ENCODE data around the gene NR2C2.
"Not testable (repeated sequence)": the region's sequence is repeated elsewhere in the genome, so short reads cannot be mapped to it uniquely, and the experiment has no call there.

The NR2C2 gene

GRCh38 chr3:14947100-14947885, at the start of gene NR2C2:
Gene NR2C2 (plus strand): TSS chr3:14947583. CDS start chr3:15003915, 56,332 bp downstream.
- peak; percentile 89 for DNase-seq

- no peak for DNase-seq
Measured at GRCh38 chr3:14898929-14899328, 48.5 kb upstream of the NR2C2 start.

- no peak for DNase-seq
Measured at GRCh38 chr3:14899993-14900618, 47.3 kb upstream of the NR2C2 start.

- no peak for DNase-seq
Measured at GRCh38 chr3:14900881-14901873, 46.2 kb upstream of the NR2C2 start.

GRCh38 chr3:14902719-14903118, 44.7 kb upstream of the NR2C2 start:
- no peak for DNase-seq

- DNase-seq: not testable (repeated sequence)
Measured at GRCh38 chr3:14903501-14903900, 43.9 kb upstream of the NR2C2 start.

- no peak for DNase-seq
Measured at GRCh38 chr3:14905055-14905657, 42.2 kb upstream of the NR2C2 start.

- no peak for DNase-seq
Measured at GRCh38 chr3:14906355-14906971, 40.9 kb upstream of the NR2C2 start.

GRCh38 chr3:14907043-14907966, 40.1 kb upstream of the NR2C2 start:
- no peak for DNase-seq

GRCh38 chr3:14909250-14909649, 38.1 kb upstream of the NR2C2 start:
- no peak for DNase-seq

GRCh38 chr3:14911651-14912050, 35.7 kb upstream of the NR2C2 start:
- no peak for DNase-seq

- DNase-seq: no peak
Measured at GRCh38 chr3:14913071-14913925, 34.1 kb upstream of the NR2C2 start.

- no peak for DNase-seq
Measured at GRCh38 chr3:14913926-14914778, 33.2 kb upstream of the NR2C2 start.

- DNase-seq: no peak
Measured at GRCh38 chr3:14914779-14915117, 32.6 kb upstream of the NR2C2 start.

GRCh38 chr3:14915636-14916222, 31.7 kb upstream of the NR2C2 start:
- DNase-seq: no peak

- DNase-seq: no peak
Measured at GRCh38 chr3:14918356-14918860, 29.0 kb upstream of the NR2C2 start.

GRCh38 chr3:14920536-14920935, 26.8 kb upstream of the NR2C2 start:
- no peak for DNase-seq

GRCh38 chr3:14921034-14921616, 26.3 kb upstream of the NR2C2 start:
- DNase-seq: peak; percentile 89

Measured in stimulated activated CD8-positive, alpha-beta memory T cell treated with anti-CD3 and anti-CD28 coated beads, Interleukin-4, amount 100 ng/mL, for 48 hours (primary cell).